Cardiac septum (tissue), 1 donor: Measurements from ENCODE around the gene DMBT1. TPM values are rescaled to one million over a fixed set of nuclear protein-coding genes. Genes with fewer than 3 reads are reported as not detected.

Experiments used
- total RNA-seq: library from RNA; stranded (reverse); fragmentation: NEBNext Ultra II Directional; extraction: Animal tissue kit (Norgen Biotek cat#: 25700); gene quantifications from one replicate; pipeline ENCODE4 v1.2.1, GENCODE V29; 2021
- donor health status: DM: no; HTN: no; CAD: no.

DMBT1 gene
- total RNA-seq, 1 donor from 2014 or later: 0.08 TPM

Other genes starting within 250 kb of the DMBT1 start
- 46.2 TPM for gene PLEKHA1, start 186.0 kb upstream of the DMBT1 start, total RNA-seq
- gene ARMS2, start 106.1 kb upstream of the DMBT1 start, total RNA-seq: 0.92 TPM
- 104 TPM for gene HTRA1, start 99.2 kb upstream of the DMBT1 start, total RNA-seq
- gene C10orf120, start 139.1 kb downstream of the DMBT1 start, total RNA-seq: not detected